HL-60 (cell line): Measurements from ENCODE around the gene PCLAF.

Experiments
- CTCF ChIP-seq: IDR thresholded peaks from one replicate; pipeline ENCODE4 v1.5.1; 2011; ENCODE audit warnings: low read length, control low read depth, inconsistent platforms; ENCODE audit not compliant: insufficient read depth
- GABPA ChIP-seq: IDR thresholded peaks from 2 replicates; pipeline ENCODE4 v1.6.1; 2012; ENCODE audit warnings: low read depth
- POLR2AphosphoS5 ChIP-seq: IDR thresholded peaks from 2 replicates; pipeline ENCODE4 v1.6.1; 2012; ENCODE audit warnings: low read depth
- SPI1 ChIP-seq: IDR thresholded peaks from 2 replicates; pipeline ENCODE4 v1.6.1; 2012; ENCODE audit warnings: low read depth, mild to moderate bottlenecking, borderline replicate concordance

- TF ChIP-seq CTCF (no peak), GABPA (no peak), POLR2AphosphoS5 (no peak), SPI1 (no peak)
Measured at GRCh38 chr15:64344651-64345294, 36.5 kb downstream of the PCLAF start.
